Activated naive CD4-positive, alpha-beta T cell treated with anti-CD3 and anti-CD28 coated beads, Interleukin-2, amount 50 U/mL, for 24 hours (primary cell): ENCODE data around the gene USP48.
A peak's percentile ranks its signal among the peaks of the same experiment; 100 is the strongest.
"Not testable (repeated sequence)": the region's sequence is repeated elsewhere in the genome, so short reads cannot be mapped to it uniquely, and the experiment has no call there.

Experiments used
- H3K27ac Mint-ChIP-seq: one replicate; pipeline ENCODE4 v1.8.0; 2021; ENCODE audit warnings: mild to moderate bottlenecking, mixed read lengths
- H3K27me3 Mint-ChIP-seq: one replicate; pipeline ENCODE4 v1.8.0; 2021; ENCODE audit warnings: mixed read lengths
- H3K36me3 Mint-ChIP-seq: one replicate; pipeline ENCODE4 v1.8.0; 2021; ENCODE audit warnings: mixed read lengths
- H3K4me1 Mint-ChIP-seq: one replicate; pipeline ENCODE4 v1.8.0; 2021; ENCODE audit warnings: mixed read lengths
- H3K4me3 Mint-ChIP-seq: one replicate; pipeline ENCODE4 v1.8.0; 2021; ENCODE audit warnings: mild to moderate bottlenecking, mixed read lengths
- H3K9me3 Mint-ChIP-seq: one replicate; pipeline ENCODE4 v1.8.0; 2021; ENCODE audit warnings: mixed read lengths

Gene USP48

DNA sequence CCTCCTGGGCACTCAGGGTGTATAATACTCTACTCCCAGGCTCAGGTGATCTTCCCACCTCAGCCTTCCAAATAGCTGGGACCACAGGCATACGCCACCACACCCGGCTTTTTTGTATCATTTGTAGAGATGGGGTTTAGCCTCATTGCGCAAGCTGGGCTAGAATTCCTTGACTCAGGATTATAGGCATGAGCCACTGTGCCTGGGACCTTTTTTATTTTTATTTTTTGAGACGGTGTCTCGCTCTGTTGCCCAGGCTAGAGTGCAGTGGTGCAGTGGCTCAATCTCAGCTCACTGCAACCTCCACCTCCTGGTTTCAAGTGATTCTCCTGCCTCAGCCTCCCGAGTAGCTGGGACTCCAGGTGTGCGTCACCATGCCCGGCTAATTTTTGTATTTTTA is 15.8 kb downstream of the USP48 start:
- H3K27me3 Mint-ChIP-seq, H3K4me3 Mint-ChIP-seq, H3K27ac Mint-ChIP-seq, H3K9me3 Mint-ChIP-seq, H3K36me3 Mint-ChIP-seq: not testable (repeated sequence)
- H3K4me1 Mint-ChIP-seq, result peaks cover 66% of the 10 kb centered on the region

DNA sequence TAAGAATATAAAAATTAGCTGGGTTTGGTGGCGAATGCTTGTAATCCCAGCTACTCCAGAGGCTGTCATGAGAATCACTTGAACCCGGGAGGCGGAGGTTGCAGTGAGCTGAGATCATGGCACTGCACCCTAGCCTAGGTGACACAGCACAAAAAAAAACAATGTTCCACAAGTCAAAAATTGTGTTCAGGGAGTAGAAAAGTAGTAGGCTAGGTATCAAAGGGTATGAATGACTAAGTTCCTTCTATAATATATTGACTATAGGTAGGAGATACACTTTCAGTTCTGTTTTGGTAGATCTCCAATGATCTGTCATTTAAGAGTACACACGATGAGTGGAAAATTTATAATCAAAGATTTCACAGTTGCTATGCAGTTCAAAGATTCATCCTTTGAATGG is 16.7 kb downstream of the USP48 start:
- Mint-ChIP-seq H3K4me3 (no peak overlapping the region), H3K27me3 (no peaks in the 10 kb centered on the region), H3K27ac (peak overlapping the region; percentile 53), H3K9me3 (no peaks in the 10 kb centered on the region), H3K4me1 (peaks cover 70% of the 10 kb centered on the region), H3K36me3 (peaks cover 9% of the 10 kb centered on the region)

GRCh38 chr1:21764615-21765423 is 18.1 kb downstream of the USP48 start:
- no peak overlapping the region for H3K27ac Mint-ChIP-seq
- peaks cover 6% of the 10 kb centered on the region for H3K36me3 Mint-ChIP-seq
- H3K27me3 Mint-ChIP-seq, result no peaks in the 10 kb centered on the region
- H3K9me3 Mint-ChIP-seq, result no peaks in the 10 kb centered on the region
- H3K4me1 Mint-ChIP-seq, result peaks cover 69% of the 10 kb centered on the region
- H3K4me3 Mint-ChIP-seq, result no peak overlapping the region

GRCh38 chr1:21763694-21764419 is 19.1 kb downstream of the USP48 start:
- Mint-ChIP-seq H3K27ac (no peak overlapping the region), H3K36me3 (peaks cover 3% of the 10 kb centered on the region), H3K4me3 (no peak overlapping the region), H3K27me3 (no peaks in the 10 kb centered on the region), H3K9me3 (no peaks in the 10 kb centered on the region), H3K4me1 (peaks cover 69% of the 10 kb centered on the region)

DNA sequence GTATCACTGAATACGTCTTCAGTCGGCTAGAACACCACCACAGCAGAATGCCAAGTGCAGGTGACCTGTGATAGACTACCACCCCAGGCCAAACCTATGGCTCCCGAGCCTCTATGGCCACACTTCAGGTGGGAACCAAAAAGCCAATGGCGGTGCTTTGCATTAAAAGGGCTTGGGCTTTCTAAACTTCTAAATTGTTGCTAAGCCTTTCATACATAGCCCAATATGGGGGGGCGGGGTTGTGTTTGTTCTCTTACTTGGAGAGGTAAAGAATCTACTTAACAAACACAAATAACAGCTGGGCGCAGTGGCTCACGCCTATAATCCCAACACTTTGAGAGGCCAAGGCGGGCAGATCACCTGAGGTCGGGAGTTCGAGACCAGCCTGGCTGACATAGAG is 19.7 kb downstream of the USP48 start:
- no peak overlapping the region for H3K27ac Mint-ChIP-seq
- H3K36me3 Mint-ChIP-seq, result peaks cover 1% of the 10 kb centered on the region
- H3K4me1 Mint-ChIP-seq, result peaks cover 64% of the 10 kb centered on the region
- H3K27me3 Mint-ChIP-seq, result no peaks in the 10 kb centered on the region
- no peak overlapping the region for H3K4me3 Mint-ChIP-seq
- no peaks in the 10 kb centered on the region for H3K9me3 Mint-ChIP-seq

DNA sequence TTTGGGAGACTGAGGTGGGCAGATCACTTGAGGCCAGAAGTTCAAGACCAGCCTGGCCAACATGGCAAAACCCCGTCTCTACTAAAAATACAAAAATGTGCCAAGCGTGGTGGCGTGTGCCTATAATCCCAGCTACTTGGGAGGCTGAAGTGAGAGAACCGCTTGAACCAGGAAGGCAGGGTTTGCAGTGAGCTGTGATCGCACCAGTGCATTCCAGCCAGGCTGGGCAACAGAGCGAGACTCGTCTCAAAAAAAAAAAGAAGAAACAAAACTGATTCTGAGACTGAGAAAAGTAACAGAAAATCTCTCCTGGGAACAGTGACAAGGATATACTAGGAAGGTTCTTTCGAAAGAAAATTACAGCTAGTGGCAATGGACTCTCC is 20.9 kb downstream of the USP48 start:
- Mint-ChIP-seq H3K9me3 (no peaks in the 10 kb centered on the region), H3K4me3 (no peak overlapping the region), H3K27me3 (no peaks in the 10 kb centered on the region), H3K27ac (peak overlapping the region; percentile 35), H3K36me3 (peaks cover 1% of the 10 kb centered on the region), H3K4me1 (peaks cover 65% of the 10 kb centered on the region)

- Mint-ChIP-seq H3K27ac (no peak overlapping the region), H3K9me3 (no peaks in the 10 kb centered on the region), H3K36me3 (peaks cover 1% of the 10 kb centered on the region), H3K4me3 (no peak overlapping the region), H3K4me1 (peaks cover 57% of the 10 kb centered on the region), H3K27me3 (no peaks in the 10 kb centered on the region)
Observed at GRCh38 chr1:21761052-21761451, 21.9 kb downstream of the USP48 start.

- Mint-ChIP-seq H3K27ac (peak overlapping the region; percentile 23), H3K36me3 (peaks cover 4% of the 10 kb centered on the region), H3K9me3 (no peaks in the 10 kb centered on the region), H3K4me1 (peaks cover 45% of the 10 kb centered on the region), H3K4me3 (no peak overlapping the region), H3K27me3 (no peaks in the 10 kb centered on the region)
Observed at GRCh38 chr1:21759818-21760217, 23.1 kb downstream of the USP48 start.

- no peak overlapping the region for H3K4me3 Mint-ChIP-seq
- no peaks in the 10 kb centered on the region for H3K9me3 Mint-ChIP-seq
- peaks cover 4% of the 10 kb centered on the region for H3K36me3 Mint-ChIP-seq
- H3K4me1 Mint-ChIP-seq, result peaks cover 41% of the 10 kb centered on the region
- no peaks in the 10 kb centered on the region for H3K27me3 Mint-ChIP-seq
- H3K27ac Mint-ChIP-seq, result no peak overlapping the region
Observed at GRCh38 chr1:21759182-21759581, 23.8 kb downstream of the USP48 start.

DNA sequence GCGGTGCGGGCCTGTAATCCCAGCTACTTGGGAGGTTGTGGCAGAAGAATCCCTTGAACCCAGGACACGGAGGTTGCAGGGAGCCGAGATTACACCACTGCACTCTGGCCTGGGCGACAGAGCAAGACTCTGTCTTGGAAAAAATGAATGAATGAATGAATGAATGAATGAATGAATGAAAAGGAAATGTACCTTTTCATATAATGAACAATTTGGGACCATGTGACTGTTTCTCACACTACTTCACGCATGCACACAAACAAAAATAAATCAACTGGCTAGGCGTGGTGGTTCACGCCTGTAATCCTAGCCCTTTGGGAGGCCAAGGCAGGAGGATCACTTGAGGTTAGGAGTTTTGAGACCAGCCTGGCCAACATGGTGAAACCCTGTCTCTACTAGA is 24.3 kb downstream of the USP48 start:
- no peak overlapping the region for H3K4me3 Mint-ChIP-seq
- H3K4me1 Mint-ChIP-seq, result peaks cover 37% of the 10 kb centered on the region
- no peaks in the 10 kb centered on the region for H3K9me3 Mint-ChIP-seq
- H3K27me3 Mint-ChIP-seq, result no peaks in the 10 kb centered on the region
- no peak overlapping the region for H3K27ac Mint-ChIP-seq
- peaks cover 4% of the 10 kb centered on the region for H3K36me3 Mint-ChIP-seq

DNA sequence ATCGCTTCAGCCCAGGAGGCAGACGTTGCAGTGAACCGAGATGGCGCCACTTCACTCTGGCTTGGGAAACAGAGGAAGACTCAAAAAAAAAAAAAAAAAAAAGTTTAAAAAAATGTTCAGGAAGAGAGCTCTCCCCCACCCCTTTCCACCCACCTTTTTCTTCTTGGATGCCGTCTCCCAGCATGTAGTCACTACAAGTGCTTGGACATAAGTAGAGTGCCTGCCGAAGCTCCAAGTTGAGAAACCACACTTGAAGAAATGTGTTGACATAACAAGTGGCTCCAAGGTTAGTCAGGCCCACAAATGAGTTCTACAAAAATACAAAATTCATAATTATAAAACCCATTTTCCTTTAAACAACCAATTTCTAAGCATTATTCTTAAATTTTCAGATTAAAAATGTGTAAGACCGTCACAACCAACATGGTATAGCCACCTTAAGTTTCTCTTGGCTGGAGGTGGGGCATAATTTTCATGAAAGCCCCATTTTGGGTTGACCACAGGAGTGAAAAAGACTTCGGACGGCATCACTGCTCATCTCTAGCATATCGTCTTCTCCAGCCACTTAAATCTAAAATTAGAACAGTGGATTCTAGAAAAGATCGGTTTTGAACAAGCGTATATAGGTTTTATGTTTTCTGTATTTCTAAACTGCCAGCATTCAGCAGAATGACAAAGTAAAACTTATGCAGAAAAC is 26.4 kb downstream of the USP48 start:
- peaks cover 21% of the 10 kb centered on the region for H3K4me1 Mint-ChIP-seq
- peaks cover 2% of the 10 kb centered on the region for H3K36me3 Mint-ChIP-seq

DNA sequence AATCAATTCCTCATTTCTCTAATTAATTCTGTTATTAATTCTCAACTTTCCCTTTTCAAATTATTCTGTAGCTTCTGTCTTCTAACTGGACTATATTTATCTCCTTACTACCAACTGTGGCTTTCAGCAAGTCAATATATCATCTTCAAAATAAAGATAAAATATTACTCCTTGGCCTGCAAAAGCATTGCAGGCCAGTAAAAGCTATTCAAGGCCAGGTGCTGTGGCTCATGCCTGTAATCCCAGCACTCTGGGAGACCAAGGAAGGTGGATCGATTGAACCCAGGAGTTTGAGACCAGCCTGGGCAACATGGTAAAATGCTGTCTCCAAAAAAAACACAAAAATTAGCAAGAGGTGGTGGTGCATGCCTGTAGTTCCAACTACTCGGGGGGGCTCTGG is 27.9 kb downstream of the USP48 start:
- peaks cover 17% of the 10 kb centered on the region for H3K4me1 Mint-ChIP-seq
- H3K27me3 Mint-ChIP-seq, result no peaks in the 10 kb centered on the region
- H3K36me3 Mint-ChIP-seq, result peaks cover 8% of the 10 kb centered on the region
- no peaks in the 10 kb centered on the region for H3K9me3 Mint-ChIP-seq
- H3K4me3 Mint-ChIP-seq, result no peak overlapping the region
- H3K27ac Mint-ChIP-seq, result no peak overlapping the region

More for the DNA sequence above, 26.4 kb downstream of the USP48 start:
- no peaks in the 10 kb centered on the region for H3K27me3 Mint-ChIP-seq
- no peak overlapping the region for H3K27ac Mint-ChIP-seq
- H3K9me3 Mint-ChIP-seq, result no peaks in the 10 kb centered on the region
- H3K4me3 Mint-ChIP-seq, result no peak overlapping the region

- Mint-ChIP-seq H3K4me1 (peaks cover 13% of the 10 kb centered on the region), H3K36me3 (peaks cover 10% of the 10 kb centered on the region), H3K27me3 (no peaks in the 10 kb centered on the region), H3K4me3 (no peak overlapping the region), H3K27ac (no peak overlapping the region), H3K9me3 (no peaks in the 10 kb centered on the region)
Observed at GRCh38 chr1:21754583-21754982, 28.4 kb downstream of the USP48 start.

- H3K36me3 Mint-ChIP-seq, result peaks cover 12% of the 10 kb centered on the region
- H3K27me3 Mint-ChIP-seq, result no peaks in the 10 kb centered on the region
- no peak overlapping the region for H3K4me3 Mint-ChIP-seq
- no peak overlapping the region for H3K27ac Mint-ChIP-seq
- H3K9me3 Mint-ChIP-seq, result no peaks in the 10 kb centered on the region
- H3K4me1 Mint-ChIP-seq, result no peaks in the 10 kb centered on the region
Observed at GRCh38 chr1:21752186-21752585, 30.8 kb downstream of the USP48 start.

DNA sequence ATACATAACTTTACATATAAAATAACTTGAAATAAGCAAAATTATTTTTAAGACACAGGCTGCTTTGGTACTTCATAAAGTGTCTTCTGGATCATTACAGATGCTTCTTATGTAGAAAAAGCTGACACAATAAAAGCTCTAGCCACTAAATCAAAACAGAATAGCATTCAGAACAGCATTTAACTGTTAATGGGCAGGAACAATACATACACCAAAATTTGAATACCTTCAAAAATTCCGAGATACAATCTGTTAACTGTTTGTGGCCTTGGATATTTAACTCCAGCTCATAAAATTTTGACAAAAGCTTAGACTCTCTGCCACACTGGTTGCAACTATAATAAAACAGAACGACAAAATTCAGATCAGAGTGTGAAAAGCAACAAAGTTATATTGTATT is 31.7 kb downstream of the USP48 start:
- Mint-ChIP-seq H3K36me3 (peaks cover 12% of the 10 kb centered on the region), H3K27me3 (no peaks in the 10 kb centered on the region), H3K27ac (no peak overlapping the region), H3K4me1 (no peaks in the 10 kb centered on the region), H3K9me3 (no peaks in the 10 kb centered on the region), H3K4me3 (no peak overlapping the region)

GRCh38 chr1:21750841-21751240 is 32.1 kb downstream of the USP48 start:
- no peak overlapping the region for H3K4me3 Mint-ChIP-seq
- H3K9me3 Mint-ChIP-seq, result no peaks in the 10 kb centered on the region
- H3K36me3 Mint-ChIP-seq, result peaks cover 12% of the 10 kb centered on the region
- H3K4me1 Mint-ChIP-seq, result no peaks in the 10 kb centered on the region
- no peak overlapping the region for H3K27ac Mint-ChIP-seq
- no peaks in the 10 kb centered on the region for H3K27me3 Mint-ChIP-seq
